Measurements from ENCODE around the gene GMPR2.

GMPR2 gene

DNA sequence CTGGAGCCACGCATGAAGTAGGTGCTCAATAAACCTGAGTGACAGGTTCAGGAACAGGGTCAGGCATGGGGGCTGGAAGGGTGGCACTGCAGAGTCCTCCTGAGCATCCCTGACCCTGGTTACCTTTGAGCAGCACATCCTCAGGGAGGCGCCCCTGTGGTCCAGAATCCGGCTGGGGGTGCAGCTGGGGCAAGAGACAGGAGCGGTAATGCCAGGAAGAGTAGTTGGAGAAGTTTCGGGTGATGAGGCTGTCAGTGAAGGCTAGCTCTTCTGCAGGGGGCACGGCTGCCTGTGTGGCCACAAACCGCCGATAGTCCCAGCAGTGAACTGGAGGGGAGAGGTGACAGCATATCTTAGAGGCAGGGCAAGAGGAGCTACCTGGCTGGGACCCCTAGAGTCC lies 36.6 kb downstream of the GMPR2 start:
- H3K27me3 ChIP-seq (ENCODE audit: insufficient read depth, low read depth) = no peaks in the 10 kb centered on the region
- no peak overlapping the region for H3K4me2 ChIP-seq
- H2AFZ ChIP-seq (ENCODE audit: low read depth) = no peak overlapping the region
- H3K4me1 ChIP-seq (ENCODE audit: low read depth, poor library complexity, severe bottlenecking) = peaks cover 22% of the 10 kb centered on the region
- no peak overlapping the region for H3K9ac ChIP-seq
- TF ChIP-seq, protein P1, sequence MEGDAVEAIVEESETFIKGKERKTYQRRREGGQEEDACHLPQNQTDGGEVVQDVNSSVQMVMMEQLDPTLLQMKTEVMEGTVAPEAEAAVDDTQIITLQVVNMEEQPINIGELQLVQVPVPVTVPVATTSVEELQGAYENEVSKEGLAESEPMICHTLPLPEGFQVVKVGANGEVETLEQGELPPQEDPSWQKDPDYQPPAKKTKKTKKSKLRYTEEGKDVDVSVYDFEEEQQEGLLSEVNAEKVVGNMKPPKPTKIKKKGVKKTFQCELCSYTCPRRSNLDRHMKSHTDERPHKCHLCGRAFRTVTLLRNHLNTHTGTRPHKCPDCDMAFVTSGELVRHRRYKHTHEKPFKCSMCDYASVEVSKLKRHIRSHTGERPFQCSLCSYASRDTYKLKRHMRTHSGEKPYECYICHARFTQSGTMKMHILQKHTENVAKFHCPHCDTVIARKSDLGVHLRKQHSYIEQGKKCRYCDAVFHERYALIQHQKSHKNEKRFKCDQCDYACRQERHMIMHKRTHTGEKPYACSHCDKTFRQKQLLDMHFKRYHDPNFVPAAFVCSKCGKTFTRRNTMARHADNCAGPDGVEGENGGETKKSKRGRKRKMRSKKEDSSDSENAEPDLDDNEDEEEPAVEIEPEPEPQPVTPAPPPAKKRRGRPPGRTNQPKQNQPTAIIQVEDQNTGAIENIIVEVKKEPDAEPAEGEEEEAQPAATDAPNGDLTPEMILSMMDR (conservative IDR thresholded peaks at IDR 0.05; ENCODE audit: low read depth, low read length) = no peak
- H3K27ac ChIP-seq = no peak overlapping the region
- no peak overlapping the region for H3K4me3 ChIP-seq (IDR thresholded peaks at IDR 0.05; ENCODE audit: insufficient read depth, low read depth, low read length)
- H4K20me1 ChIP-seq (ENCODE audit: insufficient read depth) = no peaks in the 10 kb centered on the region
- no peaks in the 10 kb centered on the region for H3K79me2 ChIP-seq (ENCODE audit: insufficient read depth, low read depth)
- no peaks in the 10 kb centered on the region for H3K36me3 ChIP-seq (ENCODE audit: insufficient read depth)

DNA sequence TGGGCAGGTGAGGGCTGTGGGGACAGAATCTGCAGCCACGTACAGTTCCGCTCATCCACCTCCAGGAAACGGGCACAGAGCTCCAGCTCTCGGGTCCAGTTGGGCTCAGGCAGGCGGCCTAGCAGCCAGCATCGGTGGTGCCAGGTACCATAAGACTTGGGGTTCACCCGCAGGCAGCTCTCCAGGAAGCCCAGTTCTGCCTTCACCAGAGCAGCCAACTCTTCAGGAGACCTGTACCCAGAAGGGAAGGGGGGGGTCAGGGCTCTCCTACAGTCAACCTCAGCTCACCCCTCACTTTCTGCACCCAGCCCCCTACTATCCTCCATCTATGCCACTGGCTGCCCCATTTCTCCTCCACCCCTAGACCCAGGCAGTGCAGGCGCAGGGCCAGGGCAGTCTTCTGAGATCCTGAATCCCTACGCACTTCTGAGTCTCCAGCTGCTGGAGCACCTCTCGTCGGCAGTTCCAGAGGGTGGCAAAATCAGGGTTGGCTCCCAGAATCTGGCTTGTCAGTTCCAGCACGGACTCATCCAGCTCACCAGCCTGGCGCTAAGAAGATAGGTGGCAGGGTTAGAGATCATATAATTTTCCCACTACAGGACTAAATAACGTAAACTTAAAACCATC lies 37.3 kb downstream of the GMPR2 start:
- no peak overlapping the region for H3K4me3 ChIP-seq (IDR thresholded peaks at IDR 0.05; ENCODE audit: insufficient read depth, low read depth, low read length)
- no peak overlapping the region for H3K27ac ChIP-seq

DNA sequence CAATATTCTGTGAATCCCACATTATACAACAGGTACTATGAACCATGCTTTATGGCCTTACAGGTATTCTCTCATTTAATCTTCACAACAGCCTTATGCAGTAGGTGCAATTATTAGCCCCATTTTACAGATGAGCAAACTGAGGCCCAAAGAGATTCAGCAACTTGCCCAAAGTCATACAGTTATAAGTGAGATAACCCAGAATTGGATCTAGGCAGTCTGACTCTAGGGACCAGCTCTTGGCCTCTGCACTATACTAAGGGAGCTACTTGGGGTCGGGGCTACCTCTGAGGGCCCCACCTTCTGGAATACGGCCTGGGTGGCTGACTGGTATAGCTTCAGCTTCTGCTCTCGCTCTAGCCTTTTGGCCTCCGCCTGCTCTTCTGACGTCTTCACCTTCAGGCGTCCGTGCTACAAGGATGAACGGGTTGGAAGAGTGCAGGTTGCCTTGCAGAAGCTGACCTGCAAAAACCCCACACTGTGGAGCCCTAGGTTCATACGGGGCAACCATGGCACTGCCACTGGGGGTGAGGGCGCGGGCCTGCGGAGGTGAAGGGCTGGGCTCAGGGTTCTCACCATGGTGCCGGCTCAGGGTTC lies 37.9 kb downstream of the GMPR2 start:
- TF ChIP-seq, protein P1 (conservative IDR thresholded peaks at IDR 0.05; ENCODE audit: low read depth, low read length) = no peak
- Histone ChIP-seq H3K36me3 (ENCODE audit: insufficient read depth) (no peaks in the 10 kb centered on the region), H3K27me3 (ENCODE audit: insufficient read depth, low read depth) (no peaks in the 10 kb centered on the region), H4K20me1 (ENCODE audit: insufficient read depth) (no peaks in the 10 kb centered on the region), H3K9ac (peak overlapping the region; percentile 94; the same call in 1 of the 2 replicates), H3K27ac (peak overlapping the region; percentile 83; the same call in 1 of the 2 replicates), H2AFZ (ENCODE audit: low read depth) (peak overlapping the region; percentile 78), H3K4me3 (IDR thresholded peaks at IDR 0.05; ENCODE audit: insufficient read depth, low read depth, low read length) (no peak overlapping the region), H3K79me2 (ENCODE audit: insufficient read depth, low read depth) (no peaks in the 10 kb centered on the region), H3K4me1 (ENCODE audit: low read depth, poor library complexity, severe bottlenecking) (peaks cover 24% of the 10 kb centered on the region), H3K4me2 (peak overlapping the region; percentile 80)

More for the DNA sequence above, 37.3 kb downstream of the GMPR2 start:
- Histone ChIP-seq H4K20me1 (ENCODE audit: insufficient read depth) (no peaks in the 10 kb centered on the region), H3K9ac (no peak overlapping the region), H3K36me3 (ENCODE audit: insufficient read depth) (no peaks in the 10 kb centered on the region), H3K79me2 (ENCODE audit: insufficient read depth, low read depth) (no peaks in the 10 kb centered on the region), H3K4me2 (no peak overlapping the region), H3K27me3 (ENCODE audit: insufficient read depth, low read depth) (no peaks in the 10 kb centered on the region), H2AFZ (ENCODE audit: low read depth) (no peak overlapping the region), H3K4me1 (ENCODE audit: low read depth, poor library complexity, severe bottlenecking) (peaks cover 24% of the 10 kb centered on the region)
- TF ChIP-seq, protein P1 (conservative IDR thresholded peaks at IDR 0.05; ENCODE audit: low read depth, low read length) = no peak

DNA sequence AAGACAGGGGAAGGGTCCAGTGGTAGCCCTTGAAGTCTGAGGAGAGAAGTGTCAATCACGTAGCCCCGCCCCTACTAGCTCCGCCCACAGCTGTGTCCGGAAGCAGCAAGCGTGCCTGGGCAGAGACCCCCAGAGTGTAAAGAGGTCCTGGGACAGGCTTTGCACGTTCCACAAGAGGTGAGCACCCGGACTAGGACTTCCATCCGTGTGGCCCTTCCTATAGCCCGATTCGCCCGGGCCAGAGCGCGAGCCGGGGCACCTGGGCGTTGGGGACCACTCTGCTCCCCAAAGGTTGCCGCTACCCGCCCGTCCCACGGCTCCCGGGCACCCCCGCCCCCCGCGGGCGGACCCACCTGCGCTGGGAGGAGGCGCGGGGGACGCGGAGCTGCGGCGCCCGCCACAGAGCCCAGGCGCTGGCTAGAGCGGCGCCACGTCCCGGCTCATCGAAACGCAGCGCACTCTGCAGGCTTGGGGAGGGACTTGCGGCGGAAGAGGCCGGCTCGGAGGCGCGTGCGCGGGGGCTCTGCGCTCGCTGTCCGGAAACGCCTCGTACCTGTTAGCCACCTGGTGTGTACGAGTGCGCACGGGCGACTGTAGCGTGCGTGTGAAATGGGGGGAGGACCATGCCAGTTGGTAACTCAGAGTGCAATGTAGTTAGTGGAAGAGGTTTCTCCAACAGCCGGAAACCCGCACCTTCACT lies 38.6 kb downstream of the GMPR2 start, which contains the start of gene RABGGTA:
Gene RABGGTA, minus strand, starts transcription at position 464 of the 700 bp plus-strand sequence. CDS start 482 bp downstream, outside the sequence.
- Histone ChIP-seq H4K20me1 (ENCODE audit: insufficient read depth) (no peaks in the 10 kb centered on the region), H2AFZ (ENCODE audit: low read depth) (peak within 1 kb of the TSS; percentile 78), H3K4me3 (IDR thresholded peaks at IDR 0.05; ENCODE audit: insufficient read depth, low read depth, low read length) (no peak within 1 kb of the TSS), H3K4me2 (peak within 1 kb of the TSS; percentile 80), H3K4me1 (ENCODE audit: low read depth, poor library complexity, severe bottlenecking) (peaks cover 24% of the 10 kb centered on the region), H3K9ac (peak within 1 kb of the TSS; percentile 94), H3K27ac (peak within 1 kb of the TSS; percentile 83), H3K36me3 (ENCODE audit: insufficient read depth) (no peaks in the 10 kb centered on the region), H3K27me3 (ENCODE audit: insufficient read depth, low read depth) (no peaks in the 10 kb centered on the region), H3K79me2 (ENCODE audit: insufficient read depth, low read depth) (no peaks in the 10 kb centered on the region)
- TF ChIP-seq, protein P1 (conservative IDR thresholded peaks at IDR 0.05; ENCODE audit: low read depth, low read length) = no peak

Data from KMS-11 (cell line).